GM06990 (cell line): ENCODE data around the gene ATOH1.

Experiments used
- DNase-seq: peaks from one replicate; pipeline ENCODE4 v3.0.0-alpha.2; 2011; ENCODE audit not compliant: insufficient read length; ENCODE audit errors: extremely low read depth
- H3K27me3 ChIP-seq: replicated peaks from 2 replicates; pipeline ENCODE4 v1.6.0; 2011; ENCODE audit warnings: low read length; ENCODE audit not compliant: control insufficient read depth, insufficient read depth
- H3K36me3 ChIP-seq: 2 replicates; pipeline ENCODE4 v1.5.1; 2011; ENCODE audit warnings: low read length; ENCODE audit not compliant: control insufficient read depth, insufficient read depth
- H3K4me3 ChIP-seq: replicated peaks from 2 replicates; pipeline ENCODE4 v1.5.1; 2011; ENCODE audit warnings: low read depth, mild to moderate bottlenecking, control low read depth, low read length
- TF ChIP-seq, protein P1 (sequence below): IDR thresholded peaks from 2 replicates; pipeline ENCODE4 v1.5.1; 2011; ENCODE audit warnings: low read length, control low read depth, mild to moderate bottlenecking, inconsistent platforms; ENCODE audit not compliant: insufficient read depth, poor library complexity, severe bottlenecking

The ATOH1 gene

DNA sequence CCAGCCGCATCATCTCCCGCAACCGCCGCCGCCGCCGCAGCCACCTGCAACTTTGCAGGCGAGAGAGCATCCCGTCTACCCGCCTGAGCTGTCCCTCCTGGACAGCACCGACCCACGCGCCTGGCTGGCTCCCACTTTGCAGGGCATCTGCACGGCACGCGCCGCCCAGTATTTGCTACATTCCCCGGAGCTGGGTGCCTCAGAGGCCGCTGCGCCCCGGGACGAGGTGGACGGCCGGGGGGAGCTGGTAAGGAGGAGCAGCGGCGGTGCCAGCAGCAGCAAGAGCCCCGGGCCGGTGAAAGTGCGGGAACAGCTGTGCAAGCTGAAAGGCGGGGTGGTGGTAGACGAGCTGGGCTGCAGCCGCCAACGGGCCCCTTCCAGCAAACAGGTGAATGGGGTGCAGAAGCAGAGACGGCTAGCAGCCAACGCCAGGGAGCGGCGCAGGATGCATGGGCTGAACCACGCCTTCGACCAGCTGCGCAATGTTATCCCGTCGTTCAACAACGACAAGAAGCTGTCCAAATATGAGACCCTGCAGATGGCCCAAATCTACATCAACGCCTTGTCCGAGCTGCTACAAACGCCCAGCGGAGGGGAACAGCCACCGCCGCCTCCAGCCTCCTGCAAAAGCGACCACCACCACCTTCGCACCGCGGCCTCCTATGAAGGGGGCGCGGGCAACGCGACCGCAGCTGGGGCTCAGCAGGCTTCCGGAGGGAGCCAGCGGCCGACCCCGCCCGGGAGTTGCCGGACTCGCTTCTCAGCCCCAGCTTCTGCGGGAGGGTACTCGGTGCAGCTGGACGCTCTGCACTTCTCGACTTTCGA lies 654 bp downstream of the ATOH1 start:
- TF ChIP-seq, protein P1, sequence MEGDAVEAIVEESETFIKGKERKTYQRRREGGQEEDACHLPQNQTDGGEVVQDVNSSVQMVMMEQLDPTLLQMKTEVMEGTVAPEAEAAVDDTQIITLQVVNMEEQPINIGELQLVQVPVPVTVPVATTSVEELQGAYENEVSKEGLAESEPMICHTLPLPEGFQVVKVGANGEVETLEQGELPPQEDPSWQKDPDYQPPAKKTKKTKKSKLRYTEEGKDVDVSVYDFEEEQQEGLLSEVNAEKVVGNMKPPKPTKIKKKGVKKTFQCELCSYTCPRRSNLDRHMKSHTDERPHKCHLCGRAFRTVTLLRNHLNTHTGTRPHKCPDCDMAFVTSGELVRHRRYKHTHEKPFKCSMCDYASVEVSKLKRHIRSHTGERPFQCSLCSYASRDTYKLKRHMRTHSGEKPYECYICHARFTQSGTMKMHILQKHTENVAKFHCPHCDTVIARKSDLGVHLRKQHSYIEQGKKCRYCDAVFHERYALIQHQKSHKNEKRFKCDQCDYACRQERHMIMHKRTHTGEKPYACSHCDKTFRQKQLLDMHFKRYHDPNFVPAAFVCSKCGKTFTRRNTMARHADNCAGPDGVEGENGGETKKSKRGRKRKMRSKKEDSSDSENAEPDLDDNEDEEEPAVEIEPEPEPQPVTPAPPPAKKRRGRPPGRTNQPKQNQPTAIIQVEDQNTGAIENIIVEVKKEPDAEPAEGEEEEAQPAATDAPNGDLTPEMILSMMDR: no peak
- DNase-seq: no peak
- Histone ChIP-seq H3K27me3 (peaks cover 1% of the 10 kb centered on the region), H3K36me3 (no peaks in the 10 kb centered on the region), H3K4me3 (no peak overlapping the region)

DNA sequence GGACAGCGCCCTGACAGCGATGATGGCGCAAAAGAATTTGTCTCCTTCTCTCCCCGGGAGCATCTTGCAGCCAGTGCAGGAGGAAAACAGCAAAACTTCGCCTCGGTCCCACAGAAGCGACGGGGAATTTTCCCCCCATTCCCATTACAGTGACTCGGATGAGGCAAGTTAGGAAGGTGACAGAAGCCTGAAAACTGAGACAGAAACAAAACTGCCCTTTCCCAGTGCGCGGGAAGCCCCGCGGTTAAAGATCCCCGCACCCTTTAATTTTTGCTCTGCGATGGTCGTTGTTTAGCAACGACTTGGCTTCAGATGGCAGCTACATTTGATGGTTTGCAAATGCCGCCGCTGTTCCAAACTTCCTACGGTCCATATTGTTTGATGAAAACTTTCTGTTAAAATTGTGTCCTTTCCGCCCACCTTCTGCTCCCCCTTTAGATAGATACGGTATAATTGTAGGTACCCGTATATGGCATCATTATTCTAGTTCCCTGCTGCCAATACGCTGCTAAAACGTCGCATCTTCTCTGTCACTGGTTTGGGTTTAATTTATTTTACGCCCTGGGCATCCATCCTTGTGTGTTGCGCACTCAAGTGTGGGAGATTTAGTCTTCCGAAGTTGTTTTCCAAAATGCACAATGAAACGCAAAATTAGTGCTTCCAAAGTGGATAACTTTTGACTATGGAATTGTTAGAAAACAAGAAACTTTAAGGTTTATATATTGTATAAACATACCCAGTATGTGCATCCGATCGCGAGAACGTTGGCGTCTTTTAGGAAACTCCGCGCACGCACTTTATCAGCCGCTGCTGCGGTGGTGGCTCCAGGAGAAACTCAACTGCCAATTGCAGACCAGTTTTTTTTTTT lies 1.5 kb downstream of the ATOH1 start:
- peaks cover 1% of the 10 kb centered on the region for H3K27me3 ChIP-seq
- H3K4me3 ChIP-seq: no peak overlapping the region
- DNase-seq: no peak

GRCh38 chr4:93831716-93832496 lies 3.4 kb downstream of the ATOH1 start:
- TF ChIP-seq, protein P1: no peak
- DNase-seq: no peak
- Histone ChIP-seq H3K4me3 (no peak overlapping the region), H3K27me3 (peaks cover 1% of the 10 kb centered on the region), H3K36me3 (no peaks in the 10 kb centered on the region)

More for the DNA sequence above, 1.5 kb downstream of the ATOH1 start:
- TF ChIP-seq, protein P1: no peak
- no peaks in the 10 kb centered on the region for H3K36me3 ChIP-seq

- TF ChIP-seq, protein P1: no peak
- no peaks in the 10 kb centered on the region; the same call in none of the 2 replicates for H3K27me3 ChIP-seq
- H3K4me3 ChIP-seq: no peak overlapping the region
- no peak for DNase-seq
- H3K36me3 ChIP-seq: no peaks in the 10 kb centered on the region
Measured at GRCh38 chr4:93834249-93835066, 5.9 kb downstream of the ATOH1 start.

- H3K27me3 ChIP-seq: no peaks in the 10 kb centered on the region; the same call in 1 of the 2 replicates
- H3K4me3 ChIP-seq: no peak overlapping the region
- DNase-seq: no peak
- TF ChIP-seq, protein P1: no peak
- no peaks in the 10 kb centered on the region for H3K36me3 ChIP-seq
Measured at GRCh38 chr4:93835929-93836328, 7.4 kb downstream of the ATOH1 start.
